Measurements from ENCODE around the gene XRCC4.
"Not testable (repeated sequence)": the region's sequence is repeated elsewhere in the genome, so short reads cannot be mapped to it uniquely, and the experiment has no call there.

XRCC4 gene

DNA sequence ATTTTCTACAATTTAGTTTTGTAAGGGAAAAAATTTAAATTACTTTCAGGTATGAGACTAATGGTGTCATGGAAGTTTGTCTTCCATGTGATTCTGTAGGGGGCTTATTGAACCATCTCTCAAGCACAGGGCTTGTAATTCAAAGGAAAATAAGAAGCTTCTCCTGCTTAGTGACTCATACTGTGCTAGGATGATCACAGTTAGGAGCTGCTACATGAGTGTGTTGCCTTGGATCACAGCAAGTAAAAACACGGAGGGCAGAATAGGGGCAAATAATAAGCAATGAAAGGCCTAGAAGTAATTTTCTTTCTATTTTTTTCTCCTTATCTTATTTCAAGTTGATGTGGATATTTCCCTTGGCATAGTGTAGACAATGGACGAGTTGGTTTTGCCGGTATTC, 29.1 kb upstream of the XRCC4 start:
- H3K4me3 ChIP-seq (ENCODE audit: low read length), result no peak overlapping the region
- peaks cover 14% of the 10 kb centered on the region for H3K4me1 ChIP-seq (ENCODE audit: control insufficient read depth, insufficient read depth, low read length)
- no peak overlapping the region for H3K9ac ChIP-seq (ENCODE audit: low read length)
- no peak for DNase-seq (ENCODE audit: low read depth)
- H3K9me3 ChIP-seq (ENCODE audit: control insufficient read depth, low read length), result no peaks in the 10 kb centered on the region
- H3K27me3 ChIP-seq (replicated peaks; ENCODE audit: control insufficient read depth, insufficient read depth, low read length), result no peaks in the 10 kb centered on the region
- H3K36me3 ChIP-seq (ENCODE audit: control insufficient read depth, insufficient read depth, low read length, severe bottlenecking), result peaks cover 21% of the 10 kb centered on the region

GRCh38 chr5:83048811-83049210, 28.5 kb upstream of the XRCC4 start:
- no peak for DNase-seq (ENCODE audit: low read depth)
- Histone ChIP-seq H3K9ac (ENCODE audit: low read length) (no peak overlapping the region), H3K4me1 (ENCODE audit: control insufficient read depth, insufficient read depth, low read length) (peaks cover 14% of the 10 kb centered on the region), H3K27me3 (replicated peaks; ENCODE audit: control insufficient read depth, insufficient read depth, low read length) (no peaks in the 10 kb centered on the region), H3K9me3 (ENCODE audit: control insufficient read depth, low read length) (no peaks in the 10 kb centered on the region), H3K36me3 (ENCODE audit: control insufficient read depth, insufficient read depth, low read length, severe bottlenecking) (peaks cover 26% of the 10 kb centered on the region), H3K4me3 (ENCODE audit: low read length) (no peak overlapping the region)

GRCh38 chr5:83049370-83049885, 27.9 kb upstream of the XRCC4 start:
- Histone ChIP-seq H3K9ac (ENCODE audit: low read length) (no peak overlapping the region), H3K27me3 (replicated peaks; ENCODE audit: control insufficient read depth, insufficient read depth, low read length) (no peaks in the 10 kb centered on the region), H3K4me3 (ENCODE audit: low read length) (no peak overlapping the region), H3K9me3 (ENCODE audit: control insufficient read depth, low read length) (no peaks in the 10 kb centered on the region), H3K4me1 (ENCODE audit: control insufficient read depth, insufficient read depth, low read length) (peaks cover 14% of the 10 kb centered on the region), H3K36me3 (ENCODE audit: control insufficient read depth, insufficient read depth, low read length, severe bottlenecking) (peaks cover 32% of the 10 kb centered on the region)
- DNase-seq (ENCODE audit: low read depth), result no peak

DNA sequence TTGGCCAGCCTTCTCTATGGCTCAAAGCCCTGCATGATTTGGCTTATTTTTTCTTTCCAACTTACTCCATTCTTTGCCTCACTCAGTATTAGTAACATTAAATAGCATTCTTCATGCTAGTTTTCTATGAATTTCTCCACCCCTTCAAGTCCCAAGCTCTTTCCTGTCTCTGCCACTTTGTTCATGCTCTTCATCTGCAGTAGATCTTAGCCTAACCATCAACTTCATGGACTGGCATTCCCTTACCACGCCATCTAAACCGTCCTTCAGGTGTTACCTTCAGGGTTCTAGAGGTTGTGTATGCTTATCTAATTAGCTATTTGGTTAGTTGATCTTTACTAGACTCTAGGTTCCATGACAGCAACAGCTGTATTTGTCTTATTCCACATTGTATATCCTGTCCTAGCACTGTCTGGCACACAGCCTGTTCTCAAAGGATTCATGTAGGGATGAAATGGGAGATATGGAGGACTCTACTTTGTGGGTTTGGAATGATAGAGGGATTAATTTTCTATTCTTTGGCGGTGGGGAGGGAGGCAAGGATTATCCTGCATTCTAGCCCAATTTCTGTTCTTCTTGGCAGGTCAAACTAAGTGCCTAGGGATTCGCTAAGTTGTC, 26.5 kb upstream of the XRCC4 start:
- no peaks in the 10 kb centered on the region for H3K27me3 ChIP-seq (replicated peaks; ENCODE audit: control insufficient read depth, insufficient read depth, low read length)
- peaks cover 14% of the 10 kb centered on the region for H3K4me1 ChIP-seq (ENCODE audit: control insufficient read depth, insufficient read depth, low read length)
- no peaks in the 10 kb centered on the region for H3K9me3 ChIP-seq (ENCODE audit: control insufficient read depth, low read length)
- H3K36me3 ChIP-seq (ENCODE audit: control insufficient read depth, insufficient read depth, low read length, severe bottlenecking), result peaks cover 43% of the 10 kb centered on the region
- no peak overlapping the region for H3K4me3 ChIP-seq (ENCODE audit: low read length)
- no peak overlapping the region for H3K9ac ChIP-seq (ENCODE audit: low read length)
- no peak for DNase-seq (ENCODE audit: low read depth)

GRCh38 chr5:83055166-83055565, 22.2 kb upstream of the XRCC4 start:
- no peak overlapping the region for H3K4me3 ChIP-seq (ENCODE audit: low read length)
- no peak for DNase-seq (ENCODE audit: low read depth)
- no peaks in the 10 kb centered on the region for H3K27me3 ChIP-seq (replicated peaks; ENCODE audit: control insufficient read depth, insufficient read depth, low read length)
- peaks cover 77% of the 10 kb centered on the region for H3K36me3 ChIP-seq (ENCODE audit: control insufficient read depth, insufficient read depth, low read length, severe bottlenecking)
- no peaks in the 10 kb centered on the region for H3K4me1 ChIP-seq (ENCODE audit: control insufficient read depth, insufficient read depth, low read length)
- no peaks in the 10 kb centered on the region for H3K9me3 ChIP-seq (ENCODE audit: control insufficient read depth, low read length)
- H3K9ac ChIP-seq (ENCODE audit: low read length), result no peak overlapping the region

- no peaks in the 10 kb centered on the region for H3K9me3 ChIP-seq (ENCODE audit: control insufficient read depth, low read length)
- H3K36me3 ChIP-seq (ENCODE audit: control insufficient read depth, insufficient read depth, low read length, severe bottlenecking), result peaks cover 83% of the 10 kb centered on the region
- no peak for DNase-seq (ENCODE audit: low read depth)
- no peak overlapping the region for H3K4me3 ChIP-seq (ENCODE audit: low read length)
- H3K4me1 ChIP-seq (ENCODE audit: control insufficient read depth, insufficient read depth, low read length), result no peaks in the 10 kb centered on the region
- no peak overlapping the region for H3K9ac ChIP-seq (ENCODE audit: low read length)
- no peaks in the 10 kb centered on the region for H3K27me3 ChIP-seq (replicated peaks; ENCODE audit: control insufficient read depth, insufficient read depth, low read length)
Observed at GRCh38 chr5:83058726-83059125, 18.6 kb upstream of the XRCC4 start.

DNA sequence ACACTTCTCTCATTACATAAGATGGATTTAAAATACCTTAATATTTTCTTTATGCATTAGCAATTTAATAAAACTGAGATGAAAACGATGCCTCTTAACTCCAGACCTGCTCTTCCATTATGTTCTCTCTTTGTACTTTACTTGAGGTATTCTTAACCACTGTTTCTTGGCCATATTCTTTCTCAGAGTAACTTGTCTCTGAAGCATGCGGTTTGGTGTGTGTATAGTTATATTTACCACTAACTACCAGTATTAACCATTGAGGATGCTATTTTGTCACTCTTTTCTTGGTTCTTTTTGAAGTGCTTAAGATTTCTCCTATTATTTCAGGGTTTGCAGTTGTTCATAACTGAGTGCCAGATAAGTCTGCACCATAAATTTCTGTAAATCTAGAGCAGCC, 18.0 kb upstream of the XRCC4 start:
- Histone ChIP-seq H3K36me3 (ENCODE audit: control insufficient read depth, insufficient read depth, low read length, severe bottlenecking) (peaks cover 81% of the 10 kb centered on the region), H3K4me1 (ENCODE audit: control insufficient read depth, insufficient read depth, low read length) (no peaks in the 10 kb centered on the region), H3K27me3 (replicated peaks; ENCODE audit: control insufficient read depth, insufficient read depth, low read length) (no peaks in the 10 kb centered on the region), H3K9ac (ENCODE audit: low read length) (no peak overlapping the region), H3K9me3 (ENCODE audit: control insufficient read depth, low read length) (no peaks in the 10 kb centered on the region), H3K4me3 (ENCODE audit: low read length) (no peak overlapping the region)
- DNase-seq (ENCODE audit: low read depth), result no peak

- Histone ChIP-seq H3K4me3 (ENCODE audit: low read length) (no peak overlapping the region), H3K9me3 (ENCODE audit: control insufficient read depth, low read length) (no peaks in the 10 kb centered on the region), H3K9ac (ENCODE audit: low read length) (no peak overlapping the region), H3K27me3 (replicated peaks; ENCODE audit: control insufficient read depth, insufficient read depth, low read length) (no peaks in the 10 kb centered on the region), H3K36me3 (ENCODE audit: control insufficient read depth, insufficient read depth, low read length, severe bottlenecking) (peaks cover 25% of the 10 kb centered on the region), H3K4me1 (ENCODE audit: control insufficient read depth, insufficient read depth, low read length) (peaks cover 29% of the 10 kb centered on the region)
- no peak for DNase-seq (ENCODE audit: low read depth)
Observed at GRCh38 chr5:83066548-83067110, 10.7 kb upstream of the XRCC4 start.

- not testable (repeated sequence) for H3K27me3 ChIP-seq (replicated peaks; ENCODE audit: control insufficient read depth, insufficient read depth, low read length); H3K9me3 ChIP-seq (ENCODE audit: control insufficient read depth, low read length); H3K4me3 ChIP-seq (ENCODE audit: low read length); DNase-seq (ENCODE audit: low read depth); H3K9ac ChIP-seq (ENCODE audit: low read length)
- Histone ChIP-seq H3K4me1 (ENCODE audit: control insufficient read depth, insufficient read depth, low read length) (peaks cover 36% of the 10 kb centered on the region), H3K36me3 (ENCODE audit: control insufficient read depth, insufficient read depth, low read length, severe bottlenecking) (peaks cover 20% of the 10 kb centered on the region)
Observed at GRCh38 chr5:83067377-83067776, 10.0 kb upstream of the XRCC4 start.

DNA sequence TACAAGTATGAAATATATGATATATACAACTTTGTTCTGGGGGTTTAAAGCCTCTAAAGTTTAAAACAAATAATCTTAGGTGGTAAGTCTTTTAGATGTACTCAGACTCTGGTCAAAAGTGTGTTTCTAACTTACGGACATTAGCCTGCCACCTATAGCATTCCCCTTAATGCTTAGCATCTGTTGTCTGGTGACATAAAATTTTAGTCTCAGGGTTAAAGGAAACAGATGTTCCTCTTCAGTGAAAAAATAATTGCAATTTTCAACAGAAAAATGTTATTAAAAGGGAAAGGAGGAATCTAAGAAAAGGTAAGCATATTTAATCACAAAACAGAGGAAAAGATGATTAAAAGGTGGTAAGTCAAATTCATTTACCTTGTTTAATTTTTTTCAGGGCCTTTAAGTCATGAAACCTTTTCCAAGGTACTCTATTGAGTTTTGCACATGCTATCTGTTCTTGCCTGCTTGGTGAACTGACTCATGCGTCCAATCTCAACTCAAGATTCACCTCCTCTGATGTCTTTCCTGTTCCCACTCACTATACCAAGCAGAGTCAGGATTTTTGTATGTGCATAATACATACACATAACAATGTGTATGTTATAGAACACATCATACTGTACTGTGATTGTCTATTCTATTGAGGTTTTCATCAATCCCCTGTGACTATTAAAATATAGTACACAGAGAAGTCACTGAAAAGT, 8.1 kb upstream of the XRCC4 start:
- Histone ChIP-seq H3K9ac (ENCODE audit: low read length) (no peak overlapping the region), H3K4me1 (ENCODE audit: control insufficient read depth, insufficient read depth, low read length) (peaks cover 55% of the 10 kb centered on the region), H3K36me3 (ENCODE audit: control insufficient read depth, insufficient read depth, low read length, severe bottlenecking) (peaks cover 5% of the 10 kb centered on the region), H3K27me3 (replicated peaks; ENCODE audit: control insufficient read depth, insufficient read depth, low read length) (no peaks in the 10 kb centered on the region), H3K9me3 (ENCODE audit: control insufficient read depth, low read length) (no peaks in the 10 kb centered on the region), H3K4me3 (ENCODE audit: low read length) (no peak overlapping the region)
- no peak for DNase-seq (ENCODE audit: low read depth)

DNA sequence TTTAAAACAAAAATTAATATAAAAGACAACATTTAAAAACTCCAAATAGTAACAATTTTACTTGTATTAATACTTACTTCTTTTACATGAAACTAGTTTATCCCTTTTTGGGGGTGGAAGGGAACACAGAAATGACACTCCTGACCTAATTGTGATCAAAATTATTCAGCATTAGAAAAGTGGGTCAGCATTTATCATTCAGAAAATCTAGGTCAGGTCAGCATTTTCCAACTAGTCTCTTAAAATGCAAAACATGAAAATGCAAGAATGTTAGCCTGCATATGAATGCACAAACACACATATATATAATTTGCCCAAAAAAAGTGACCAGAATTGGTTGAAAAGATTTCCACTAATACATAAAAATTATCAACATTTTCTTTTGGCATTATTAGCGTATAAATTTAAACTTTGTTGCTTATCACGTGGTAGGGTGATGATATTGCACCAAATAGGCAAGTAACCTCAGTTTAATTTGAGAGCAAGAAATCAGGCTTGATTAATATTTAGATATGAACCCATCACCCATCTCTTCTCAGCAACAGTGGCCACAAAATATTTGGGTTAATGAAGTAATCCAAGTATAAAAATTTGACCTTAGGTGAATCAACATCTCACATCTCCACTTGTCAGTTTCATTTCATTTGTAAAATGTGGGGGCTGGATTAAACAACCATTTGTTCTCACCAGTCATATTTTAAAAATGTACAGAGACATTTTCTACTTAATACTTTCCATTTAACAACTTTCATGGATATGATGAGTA, 5.9 kb upstream of the XRCC4 start:
- H3K4me1 ChIP-seq (ENCODE audit: control insufficient read depth, insufficient read depth, low read length), result peaks cover 60% of the 10 kb centered on the region
- no peak for DNase-seq (ENCODE audit: low read depth)
- peak overlapping the region; percentile 29 for H3K4me3 ChIP-seq (ENCODE audit: low read length)
- H3K27me3 ChIP-seq (replicated peaks; ENCODE audit: control insufficient read depth, insufficient read depth, low read length), result no peaks in the 10 kb centered on the region
- no peak overlapping the region for H3K9ac ChIP-seq (ENCODE audit: low read length)
- H3K36me3 ChIP-seq (ENCODE audit: control insufficient read depth, insufficient read depth, low read length, severe bottlenecking), result no peaks in the 10 kb centered on the region
- H3K9me3 ChIP-seq (ENCODE audit: control insufficient read depth, low read length), result no peaks in the 10 kb centered on the region
